Measurements from ENCODE around the gene RAP1GAP. TPM values are rescaled to one million over a fixed set of nuclear protein-coding genes. Genes with fewer than 3 reads are reported as not detected.
A peak's percentile ranks its signal among the peaks of the same experiment; 100 is the strongest.

The RAP1GAP gene
- total and polyA plus RNA-seq, 4 donors = 17.1 to 103 (median 66.7) TPM

- peak overlapping the region; percentile 25 for H3K27ac ChIP-seq (ENCODE audit: low read depth, low read length)
- no peak for DNase-seq (ENCODE audit: low read depth in 4 of 6, low spot score in 6 of 6)
- H3K9me3 ChIP-seq (ENCODE audit: control insufficient read depth, insufficient read depth, low read length) = no peaks in the 10 kb centered on the region
- H3K36me3 ChIP-seq (ENCODE audit: control insufficient read depth, insufficient read depth, low read length) = peaks cover 20% of the 10 kb centered on the region
- 79% methylated on average over 9 of the region's 16 CpGs for WGBS (ENCODE audit: insufficient coverage)
- H3K4me1 ChIP-seq (ENCODE audit: control insufficient read depth, insufficient read depth, low read length) = peaks cover 70% of the 10 kb centered on the region
- no peak overlapping the region for H3K4me3 ChIP-seq (ENCODE audit: low read depth, low read length)
- peaks cover 21% of the 10 kb centered on the region for H3K27me3 ChIP-seq (ENCODE audit: control insufficient read depth, insufficient read depth, low read length)
These were observed 5.0 kb downstream of the RAP1GAP start for GRCh38 chr1:21663951-21664805.

DNA sequence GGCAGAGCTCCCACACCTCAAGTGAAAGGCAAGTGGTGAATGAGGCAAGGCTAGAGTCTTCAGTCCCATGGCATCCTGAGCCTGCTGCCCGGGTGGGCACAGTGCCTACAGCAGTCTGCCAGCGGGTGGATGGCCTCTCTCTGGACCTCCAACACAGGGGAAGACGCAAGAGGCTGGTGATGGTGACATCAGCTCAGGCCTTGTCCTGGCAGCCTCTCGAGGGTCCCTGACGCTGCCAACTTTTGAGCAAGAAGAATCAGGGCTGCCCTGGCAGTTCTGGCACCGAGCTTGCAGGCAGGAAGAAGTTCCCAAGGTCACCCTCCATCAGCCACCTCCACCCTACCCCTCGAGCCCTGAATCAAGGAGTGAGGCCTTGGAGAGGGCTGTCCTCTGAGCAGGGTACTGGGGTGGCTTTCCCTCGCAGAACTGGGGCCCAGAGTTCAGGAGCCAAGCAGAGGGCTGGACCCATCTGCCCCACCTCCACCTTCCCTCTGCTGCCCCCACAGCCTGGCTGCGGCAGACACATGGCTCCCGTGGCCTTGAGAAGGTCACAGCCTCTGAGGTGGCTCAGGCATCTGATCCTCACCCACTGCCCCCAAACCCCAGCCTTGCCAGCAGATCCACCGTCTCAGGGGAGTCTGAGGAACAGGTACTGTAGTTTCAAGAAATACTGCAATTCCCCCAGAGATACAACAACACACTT, 5.8 kb downstream of the RAP1GAP start:
- Histone ChIP-seq H3K9me3 (ENCODE audit: control insufficient read depth, insufficient read depth, low read length) (no peaks in the 10 kb centered on the region), H3K4me3 (ENCODE audit: low read depth, low read length) (no peak overlapping the region), H3K4me1 (ENCODE audit: control insufficient read depth, insufficient read depth, low read length) (peaks cover 69% of the 10 kb centered on the region), H3K27me3 (ENCODE audit: control insufficient read depth, insufficient read depth, low read length) (peaks cover 16% of the 10 kb centered on the region), H3K27ac (ENCODE audit: low read depth, low read length) (peak overlapping the region; percentile 25), H3K36me3 (ENCODE audit: control insufficient read depth, insufficient read depth, low read length) (peaks cover 20% of the 10 kb centered on the region)
- peak in 1 of 6 donors; percentile 79 for DNase-seq (ENCODE audit: low read depth in 4 of 6, low spot score in 6 of 6)
- 37% methylated on average over 8 of the region's 11 CpGs for WGBS (ENCODE audit: insufficient coverage)

GRCh38 chr1:21662426-21663247, 6.5 kb downstream of the RAP1GAP start:
- DNase-seq (ENCODE audit: low read depth in 4 of 6, low spot score in 6 of 6) = no peak
- H3K27me3 ChIP-seq (ENCODE audit: control insufficient read depth, insufficient read depth, low read length) = peaks cover 8% of the 10 kb centered on the region
- peaks cover 16% of the 10 kb centered on the region for H3K36me3 ChIP-seq (ENCODE audit: control insufficient read depth, insufficient read depth, low read length)
- H3K4me3 ChIP-seq (ENCODE audit: low read depth, low read length) = no peak overlapping the region
- H3K4me1 ChIP-seq (ENCODE audit: control insufficient read depth, insufficient read depth, low read length) = peaks cover 64% of the 10 kb centered on the region
- 77% methylated on average over 3 of the region's 6 CpGs for WGBS (ENCODE audit: insufficient coverage)
- no peaks in the 10 kb centered on the region for H3K9me3 ChIP-seq (ENCODE audit: control insufficient read depth, insufficient read depth, low read length)
- H3K27ac ChIP-seq (ENCODE audit: low read depth, low read length) = peak overlapping the region; percentile 25

DNA sequence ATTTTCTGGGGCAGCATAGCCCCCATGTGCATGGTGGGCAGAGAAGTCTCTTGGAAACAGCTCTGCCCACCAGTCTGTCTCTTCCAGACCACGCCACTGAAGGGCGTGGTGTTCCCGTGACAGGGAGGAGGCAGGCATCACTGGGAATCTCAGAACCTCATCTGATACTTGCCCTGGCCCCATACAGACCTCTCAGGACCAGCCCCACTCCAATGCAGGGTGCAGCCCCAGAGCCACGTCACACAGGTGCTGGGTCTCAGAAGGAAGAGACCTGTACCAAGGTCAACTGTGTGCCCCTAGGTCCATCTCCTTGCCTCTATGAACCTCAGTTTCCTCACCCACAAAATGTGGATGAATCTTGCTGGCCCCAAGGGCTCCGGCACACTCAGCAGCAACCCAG, 7.3 kb downstream of the RAP1GAP start:
- H3K36me3 ChIP-seq (ENCODE audit: control insufficient read depth, insufficient read depth, low read length) = peaks cover 15% of the 10 kb centered on the region
- H3K27me3 ChIP-seq (ENCODE audit: control insufficient read depth, insufficient read depth, low read length) = peaks cover 8% of the 10 kb centered on the region
- H3K27ac ChIP-seq (ENCODE audit: low read depth, low read length) = no peak overlapping the region
- peaks cover 64% of the 10 kb centered on the region for H3K4me1 ChIP-seq (ENCODE audit: control insufficient read depth, insufficient read depth, low read length)
- no peak overlapping the region for H3K4me3 ChIP-seq (ENCODE audit: low read depth, low read length)
- DNase-seq (ENCODE audit: low read depth in 4 of 6, low spot score in 6 of 6) = no peak
- 81% methylated on average over 4 of the region's 5 CpGs for WGBS (ENCODE audit: insufficient coverage)
- H3K9me3 ChIP-seq (ENCODE audit: control insufficient read depth, insufficient read depth, low read length) = no peaks in the 10 kb centered on the region

- no peak for DNase-seq (ENCODE audit: low read depth in 4 of 6, low spot score in 6 of 6)
- H3K9me3 ChIP-seq (ENCODE audit: control insufficient read depth, insufficient read depth, low read length) = no peaks in the 10 kb centered on the region
- 51% methylated on average over 3 of the region's 4 CpGs for WGBS (ENCODE audit: insufficient coverage)
- H3K36me3 ChIP-seq (ENCODE audit: control insufficient read depth, insufficient read depth, low read length) = peaks cover 15% of the 10 kb centered on the region
- peaks cover 8% of the 10 kb centered on the region for H3K27me3 ChIP-seq (ENCODE audit: control insufficient read depth, insufficient read depth, low read length)
- H3K4me3 ChIP-seq (ENCODE audit: low read depth, low read length) = no peak overlapping the region
- peaks cover 68% of the 10 kb centered on the region for H3K4me1 ChIP-seq (ENCODE audit: control insufficient read depth, insufficient read depth, low read length)
- no peak overlapping the region for H3K27ac ChIP-seq (ENCODE audit: low read depth, low read length)
These were observed 9.2 kb downstream of the RAP1GAP start for GRCh38 chr1:21659924-21660326.

- H3K27me3 ChIP-seq (ENCODE audit: control insufficient read depth, insufficient read depth, low read length) = peaks cover 8% of the 10 kb centered on the region
- H3K9me3 ChIP-seq (ENCODE audit: control insufficient read depth, insufficient read depth, low read length) = no peaks in the 10 kb centered on the region
- peak in 3 of 6 donors; percentile 52 to 87 (median 81) for DNase-seq (ENCODE audit: low read depth in 4 of 6, low spot score in 6 of 6)
- H3K4me1 ChIP-seq (ENCODE audit: control insufficient read depth, insufficient read depth, low read length) = peaks cover 74% of the 10 kb centered on the region
- H3K36me3 ChIP-seq (ENCODE audit: control insufficient read depth, insufficient read depth, low read length) = peaks cover 15% of the 10 kb centered on the region
- no peak overlapping the region for H3K4me3 ChIP-seq (ENCODE audit: low read depth, low read length)
- H3K27ac ChIP-seq (ENCODE audit: low read depth, low read length) = no peak overlapping the region
- WGBS (ENCODE audit: insufficient coverage) = 1% methylated on average over 64 of the region's 64 CpGs
These were observed 9.8 kb downstream of the RAP1GAP start for GRCh38 chr1:21659099-21659923.

GRCh38 chr1:21657456-21658190, 11.5 kb downstream of the RAP1GAP start:
- peaks cover 3% of the 10 kb centered on the region for H3K36me3 ChIP-seq (ENCODE audit: control insufficient read depth, insufficient read depth, low read length)
- WGBS (ENCODE audit: insufficient coverage) = 69% methylated on average over 7 of the region's 10 CpGs
- H3K27me3 ChIP-seq (ENCODE audit: control insufficient read depth, insufficient read depth, low read length) = peaks cover 8% of the 10 kb centered on the region
- H3K27ac ChIP-seq (ENCODE audit: low read depth, low read length) = no peak overlapping the region
- DNase-seq (ENCODE audit: low read depth in 4 of 6, low spot score in 6 of 6) = no peak
- peaks cover 73% of the 10 kb centered on the region for H3K4me1 ChIP-seq (ENCODE audit: control insufficient read depth, insufficient read depth, low read length)
- no peak overlapping the region for H3K4me3 ChIP-seq (ENCODE audit: low read depth, low read length)
- H3K9me3 ChIP-seq (ENCODE audit: control insufficient read depth, insufficient read depth, low read length) = no peaks in the 10 kb centered on the region

GRCh38 chr1:21655748-21656147, 13.4 kb downstream of the RAP1GAP start:
- Histone ChIP-seq H3K9me3 (ENCODE audit: control insufficient read depth, insufficient read depth, low read length) (no peaks in the 10 kb centered on the region), H3K4me1 (ENCODE audit: control insufficient read depth, insufficient read depth, low read length) (peaks cover 78% of the 10 kb centered on the region)
- WGBS (ENCODE audit: insufficient coverage) = 17% methylated on average over 2 of the region's 4 CpGs

More at GRCh38 chr1:21655748-21656147, 13.4 kb downstream of the RAP1GAP start:
- Histone ChIP-seq H3K27ac (ENCODE audit: low read depth, low read length) (peak overlapping the region; percentile 88), H3K4me3 (ENCODE audit: low read depth, low read length) (no peak overlapping the region), H3K27me3 (ENCODE audit: control insufficient read depth, insufficient read depth, low read length) (peaks cover 8% of the 10 kb centered on the region), H3K36me3 (ENCODE audit: control insufficient read depth, insufficient read depth, low read length) (peaks cover 3% of the 10 kb centered on the region)
- peak in 1 of 6 donors; percentile 67 for DNase-seq (ENCODE audit: low read depth in 4 of 6, low spot score in 6 of 6)
